ENCODE data around the gene ZNF605. TPM values are rescaled to one million over a fixed set of nuclear protein-coding genes. Genes with fewer than 3 reads are reported as not detected.
A peak's percentile ranks its signal among the peaks of the same experiment; 100 is the strongest.

The ZNF605 gene
- total and polyA plus RNA-seq, 9 of the 15 experiments (the other 6 are each of a cell fraction or from before 2014, with no cell fraction given): 0.45 to 1.1 (median 0.68) TPM

DNA sequence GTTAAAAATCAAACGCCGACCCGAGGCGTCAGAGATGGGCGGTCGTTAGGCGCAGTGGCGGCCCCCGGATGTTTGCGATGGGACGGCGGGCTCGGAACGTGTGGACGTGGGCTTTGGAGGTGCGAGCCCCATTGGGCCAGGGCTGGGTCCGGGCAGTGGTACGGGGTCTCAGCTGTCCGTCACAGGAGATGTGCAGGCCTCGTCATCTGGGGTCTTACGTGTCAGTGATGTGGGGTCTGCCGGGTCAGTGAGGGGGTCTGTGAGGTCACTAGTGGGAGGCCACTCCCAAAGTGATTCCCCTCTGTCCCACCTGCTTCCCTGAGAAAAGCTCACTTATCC lies 47.1 kb downstream of the ZNF605 start:
- Histone ChIP-seq H3K4me1 (replicated peaks in 1 of 2; ENCODE audit: control insufficient read depth in 2 of 2, insufficient read depth in 2 of 2, low read length in 2 of 2) (peaks cover 0 to 16% of the 10 kb centered on the region in 2 experiments; a peak in 2 of 5 replicates), H4K20me1 (replicated peaks; ENCODE audit: control insufficient read depth, insufficient read depth, low read length) (no peaks in the 10 kb centered on the region), H3K79me2 (ENCODE audit: control insufficient read depth, insufficient read depth, low read length) (no peaks in the 10 kb centered on the region), H3K9ac (ENCODE audit: insufficient read depth in 1 of 2, low read depth in 2 of 2, low read length in 2 of 2) (no peak overlapping the region), H3K36me3 (ENCODE audit: control insufficient read depth, insufficient read depth, low read length) (no peaks in the 10 kb centered on the region), H3K9me1 (ENCODE audit: control insufficient read depth, insufficient read depth, low read length) (no peaks in the 10 kb centered on the region), H2AFZ (ENCODE audit: low read depth, low read length) (peak overlapping the region; percentile 70; the same call in 1 of the 2 replicates), H3K27me3 (ENCODE audit: control insufficient read depth in 2 of 2, insufficient read depth in 2 of 2, low read length in 2 of 2) (no peaks in the 10 kb centered on the region), H3K4me2 (ENCODE audit: insufficient read depth, low read length) (peak overlapping the region; percentile 41; the same call in 1 of the 2 replicates), H3K9me3 (replicated peaks; ENCODE audit: control insufficient read depth, insufficient read depth, low read depth, low read length) (peaks cover 4% of the 10 kb centered on the region; the same call in 1 of the 2 replicates), H3K27ac (ENCODE audit: extremely low read depth, low read depth, low read length) (no peak overlapping the region), H3K4me3 (peak overlapping the region; percentile 35)
- ATAC-seq (0 out of 3 replicates have a peak, but pooled peaks have one; percentile 13), FAIRE-seq (no peak), DNase-seq (ENCODE audit: extremely low read depth in 1 of 4, low spot score in 3 of 4) (no peak)
- 23% methylated on average over 21 of the region's 22 CpGs for WGBS (ENCODE audit: insufficient coverage, low coverage, missing lambda C conversion rate)
- intact Hi-C loops (cut with micrococcal nuclease) (no loop called here), in situ Hi-C loops (cut with MboI) (no loop called here)
- POLR2A ChIA-PET: interaction anchor here (0.6 kb wide), 1 partner anchor 50 kb away, joined by 4 read pairs; no protein-coding TSS in a partner anchor
- TF ChIP-seq PCBP1 (IDR thresholded peaks at IDR 0.05; ENCODE audit: low read depth, low read length, poor library complexity, severe bottlenecking) (no peak), ZNF143 (CRISPR knock-in tag; IDR thresholded peaks at IDR 0.05) (no peak), DPF2 (IDR thresholded peaks at IDR 0.05) (no peak), BRCA1 (IDR thresholded peaks at IDR 0.05) (no peak), BRCA1 (CRISPR knock-in tag; IDR thresholded peaks at IDR 0.05) (no peak), ZKSCAN8 (CRISPR knock-in tag; IDR thresholded peaks at IDR 0.05) (no peak), PHF20 (IDR thresholded peaks at IDR 0.05; ENCODE audit: partially characterized antibody) (no peak)
- BruUV-seq (replicated peaks): no TSS peak
- CTCF ChIA-PET (ENCODE audit: low intra/inter-chr PET ratio): no interaction called here
